GM19240 (cell line): Measurements from ENCODE around the gene PRKN.

Source experiments
- DNase-seq: peaks from one replicate; pipeline ENCODE4 v3.0.0; 2011; ENCODE audit warnings: low spot score; ENCODE audit not compliant: insufficient read length

Gene PRKN

GRCh38 chr6:162070639-162071038, 656.9 kb downstream of the PRKN start:
- DNase-seq = no peak

GRCh38 chr6:162069995-162070394, 657.6 kb downstream of the PRKN start:
- no peak for DNase-seq

GRCh38 chr6:162068340-162068739, 659.2 kb downstream of the PRKN start:
- no peak for DNase-seq

DNA sequence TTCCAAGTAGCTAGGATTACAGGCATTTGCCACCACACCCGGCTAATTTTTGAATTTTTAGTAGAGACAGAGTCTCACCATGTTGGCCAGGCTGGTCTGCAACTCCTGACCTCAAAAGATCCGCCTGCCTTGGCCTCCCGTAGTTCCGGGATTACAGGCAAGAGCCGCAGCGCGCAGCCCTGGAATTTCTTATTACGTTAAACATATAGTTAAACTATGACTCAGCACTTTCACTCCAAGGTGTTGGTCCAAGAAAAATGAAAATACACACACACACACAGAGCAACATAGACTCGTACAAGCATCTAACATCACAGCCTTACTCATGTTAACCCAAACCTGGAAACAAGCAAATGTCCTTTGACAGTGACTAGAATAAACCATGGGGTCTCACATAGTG, 663.9 kb downstream of the PRKN start:
- DNase-seq = no peak

DNA sequence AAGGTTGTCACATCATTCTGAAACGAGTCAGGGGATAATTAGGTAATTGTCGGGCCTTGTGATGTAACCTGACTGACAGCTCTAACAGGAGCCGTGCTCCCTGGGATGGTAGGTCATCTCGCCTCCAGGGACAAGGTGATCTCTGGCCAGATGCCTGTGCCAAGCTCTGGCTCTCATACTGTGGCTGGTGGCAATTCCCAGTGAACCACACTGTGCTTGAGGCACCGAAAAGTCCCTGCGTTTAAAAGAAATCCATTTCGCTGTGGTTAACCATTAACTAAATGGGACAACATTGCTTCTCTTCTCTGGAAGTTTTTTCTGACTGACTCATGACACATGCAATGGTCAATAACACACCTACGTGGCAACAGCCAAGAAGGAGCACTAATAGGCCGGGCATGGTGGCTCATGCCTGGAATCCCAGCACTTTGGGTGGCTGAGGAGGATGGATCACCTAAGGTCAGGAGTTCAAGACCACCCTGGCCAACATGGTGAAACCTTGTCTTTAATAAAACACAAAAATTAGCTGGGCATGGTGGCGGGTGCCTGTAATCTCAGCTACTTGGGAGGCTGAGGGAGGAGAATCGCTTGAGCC, 669.2 kb downstream of the PRKN start:
- DNase-seq = no peak

DNA sequence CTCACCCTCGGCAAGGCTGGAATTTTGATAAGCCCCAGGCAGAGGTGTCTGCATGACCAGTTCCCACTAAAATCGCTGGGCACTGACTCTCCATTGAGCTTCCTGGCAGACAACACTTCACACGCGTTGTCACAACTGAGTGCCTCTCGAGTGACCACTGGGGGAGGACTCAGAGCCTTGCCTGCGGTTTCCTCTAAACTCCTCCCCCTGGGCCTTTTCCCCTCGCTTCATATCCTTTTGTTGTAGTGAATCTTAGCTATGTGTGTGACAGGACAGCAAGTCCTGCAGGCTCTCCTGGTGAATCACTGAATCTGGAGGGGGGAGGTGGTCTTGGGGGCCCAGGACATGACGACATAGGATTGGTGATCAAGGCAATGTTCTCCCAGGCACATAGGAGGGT, 670.8 kb downstream of the PRKN start:
- no peak for DNase-seq

- DNase-seq = no peak
Observed at GRCh38 chr6:162056061-162056460, 671.5 kb downstream of the PRKN start.

GRCh38 chr6:162055365-162055764, 672.2 kb downstream of the PRKN start:
- DNase-seq = no peak

- DNase-seq = no peak
Observed at GRCh38 chr6:162053084-162053483, 674.5 kb downstream of the PRKN start.

DNA sequence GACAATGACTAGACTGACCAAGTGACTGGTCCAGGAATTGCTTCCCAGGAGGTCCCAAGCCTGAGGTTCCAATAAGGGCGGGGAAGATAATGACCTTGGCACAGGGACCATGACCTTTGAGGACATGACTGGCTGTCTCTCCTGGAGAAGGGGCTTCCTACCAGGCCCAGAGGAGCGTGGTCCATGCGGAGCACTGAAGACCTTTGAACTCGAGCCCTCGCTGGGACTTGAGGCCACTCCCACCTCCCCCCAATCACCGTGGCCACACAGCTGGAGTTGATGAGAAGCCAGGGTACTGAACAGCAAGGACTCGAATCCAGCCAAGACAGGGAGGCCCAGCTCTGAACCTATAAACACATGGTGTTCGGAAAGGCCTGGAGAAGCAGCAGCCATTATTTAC, 677.0 kb downstream of the PRKN start:
- no peak for DNase-seq

GRCh38 chr6:162046324-162046723, 681.2 kb downstream of the PRKN start:
- no peak for DNase-seq

DNA sequence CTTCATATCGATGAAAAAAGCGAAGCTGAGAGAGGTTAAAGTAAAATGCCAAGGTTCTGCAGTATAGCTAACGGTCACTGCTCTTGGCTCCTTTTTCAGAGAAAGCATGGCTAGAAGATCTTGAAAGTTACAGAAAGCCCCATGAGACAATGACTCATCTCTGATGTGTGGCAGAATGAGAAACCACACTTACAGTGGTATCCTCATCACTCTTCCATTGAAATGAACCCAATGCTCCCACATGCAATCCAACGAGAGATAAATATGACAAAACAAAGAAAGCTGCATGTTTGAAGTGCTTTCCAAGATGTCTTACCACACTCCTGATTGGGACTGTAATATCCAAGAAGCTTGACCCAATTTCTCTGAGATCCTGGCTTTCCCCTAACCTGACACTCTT, 694.9 kb downstream of the PRKN start:
- no peak for DNase-seq

- no peak for DNase-seq
Observed at GRCh38 chr6:162029873-162030576, 697.5 kb downstream of the PRKN start.

DNA sequence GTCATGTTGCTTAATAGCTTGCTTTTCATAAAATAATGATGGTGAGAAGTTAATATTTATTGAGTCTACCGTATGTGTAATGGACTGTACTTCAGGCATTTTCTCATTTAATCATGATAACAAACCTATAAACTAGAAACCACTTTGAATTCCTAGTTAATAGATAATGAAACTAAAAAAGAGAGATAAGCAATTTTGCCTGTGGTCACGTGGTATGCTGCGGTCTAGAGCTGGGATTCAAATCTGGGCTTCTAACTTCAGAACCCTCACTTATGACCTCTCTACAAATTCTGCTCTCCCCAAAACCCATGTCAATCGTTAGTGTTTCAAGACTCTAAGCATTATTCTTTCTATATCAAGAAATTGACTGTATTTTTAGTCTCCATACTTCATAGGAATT, 700.7 kb downstream of the PRKN start:
- no peak for DNase-seq

- no peak for DNase-seq
Observed at GRCh38 chr6:162026031-162026430, 701.5 kb downstream of the PRKN start.

GRCh38 chr6:162019349-162019748, 708.2 kb downstream of the PRKN start:
- no peak for DNase-seq

DNA sequence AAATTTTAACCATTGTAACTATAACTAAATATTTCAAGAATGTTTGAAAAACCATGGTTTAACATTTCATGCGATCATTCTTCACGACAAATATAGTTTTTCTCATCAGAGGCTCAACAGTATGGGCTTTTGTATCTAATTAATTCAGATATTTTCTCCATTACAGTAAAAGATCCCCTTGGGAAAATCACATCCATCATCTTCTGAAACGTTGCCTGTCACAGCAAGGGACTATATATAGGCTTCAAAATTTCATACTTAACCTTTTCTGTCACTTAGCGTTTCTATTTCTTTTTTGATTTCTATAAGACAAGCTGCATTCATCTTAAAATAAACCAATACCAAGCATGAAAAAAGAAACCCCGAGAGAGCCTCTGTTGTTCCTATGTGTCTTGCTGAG, 710.0 kb downstream of the PRKN start:
- DNase-seq = no peak

GRCh38 chr6:162014069-162014811, 713.3 kb downstream of the PRKN start:
- DNase-seq = no peak

- no peak for DNase-seq
Observed at GRCh38 chr6:162005372-162005771, 722.2 kb downstream of the PRKN start.

DNA sequence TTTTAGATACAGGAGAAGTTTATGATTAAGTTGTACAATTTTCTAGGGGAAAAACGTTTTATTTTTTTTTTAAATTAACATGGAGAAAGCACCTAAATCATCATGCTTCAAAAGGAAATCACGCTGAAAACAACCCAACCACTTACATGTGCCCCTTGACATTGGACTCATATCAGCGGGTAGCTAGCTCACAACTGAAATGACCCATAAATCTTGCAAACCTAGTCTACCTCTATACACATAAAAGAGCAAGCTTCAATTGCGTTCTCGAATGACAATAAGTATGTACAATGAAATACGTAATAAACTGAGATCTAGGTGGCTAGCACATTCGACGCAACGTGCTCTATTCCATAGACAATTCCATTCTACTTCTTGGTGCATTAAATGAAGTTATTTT, 730.8 kb downstream of the PRKN start:
- no peak for DNase-seq

GRCh38 chr6:161985876-161986423, 741.6 kb downstream of the PRKN start:
- no peak for DNase-seq

DNA sequence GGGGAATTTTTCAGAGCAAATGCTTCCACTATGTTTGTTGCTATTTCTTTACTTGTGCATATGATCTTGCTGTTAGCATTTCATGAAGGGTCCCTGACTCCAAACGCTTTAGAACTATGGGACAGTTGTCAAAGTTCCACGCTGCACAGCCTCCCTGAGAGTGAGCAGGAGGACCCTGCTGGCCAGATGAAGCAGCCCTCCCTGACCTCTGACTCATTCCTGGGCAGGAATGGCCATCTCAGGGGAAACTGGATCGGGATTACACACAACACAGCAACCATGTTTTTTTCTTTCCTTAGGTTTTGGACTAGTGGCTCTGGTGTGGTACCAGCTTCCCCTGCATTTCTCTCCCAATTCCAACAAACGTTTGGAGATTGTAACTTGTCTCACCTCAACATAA, 742.9 kb downstream of the PRKN start:
- no peak for DNase-seq
